B cell (primary cell): ENCODE results near the gene CCDC106. TPM values are rescaled to one million over a fixed set of nuclear protein-coding genes. Genes with fewer than 3 reads are reported as not detected.
A peak's percentile ranks its signal among the peaks of the same experiment; 100 is the strongest.

ENCODE experiments used
- ATAC-seq: fragments of 200-7000 bp; cut with Tn5 transposase; one replicate; pipeline ENCODE4 v1.10.0; 2021; ENCODE audit warnings: low read depth, mild to moderate bottlenecking, moderate number of reproducible peaks, moderate library complexity
- CTCF ChIA-PET: fragments of 350-600 bp; sonication (Branson Sonifier 250); formaldehyde crosslinking; loops from one replicate; lab custom pipeline; 2021; ENCODE audit warnings: antibody characterized with exemption, inconsistent platforms; lab: Charles Lee
- POLR2A ChIA-PET: fragments of 350-600 bp; sonication (Branson Sonifier 250); formaldehyde crosslinking; loops from one replicate; lab custom pipeline; 2021; ENCODE audit warnings: antibody characterized with exemption; lab: Charles Lee
- DNase-seq: peaks from one replicate; pipeline ENCODE4 v3.0.0; 2013
- H2AFZ ChIP-seq: 2 replicates; pipeline ENCODE4 v1.6.1; 2012; ENCODE audit warnings: mild to moderate bottlenecking, low read depth, low read length; ENCODE audit not compliant: insufficient read depth, poor library complexity, severe bottlenecking
- H3K27ac ChIP-seq, 2 donors: 1 replicate in 1 of 2; 2 replicates in 1 of 2; pipeline ENCODE4 v1.5.1; 2012 to 2013; ENCODE audit warnings: low read length in 2 of 2, mild to moderate bottlenecking in 2 of 2, moderate library complexity in 1 of 2
- H3K27me3 ChIP-seq, 4 experiments: fragments of 200-600 bp in 1 of 4; sonication (generic) in 1 of 4; replicated peaks in 1 of 4; 1 replicate in 2 of 4; 2 replicates in 2 of 4; pipeline versions ENCODE4 v1.6.1 to v1.7.0; 2013 to 2016; ENCODE audit warnings: low read length in 3 of 4, mild to moderate bottlenecking in 2 of 4, mixed read lengths in 1 of 4, moderate library complexity in 1 of 4; ENCODE audit not compliant: insufficient read depth in 4 of 4, control insufficient read depth in 3 of 4; ENCODE audit errors: control extremely low read depth in 1 of 4
- H3K36me3 ChIP-seq, 2 experiments: replicated peaks in 1 of 2; 1 replicate in 1 of 2; 2 replicates in 1 of 2; pipeline versions ENCODE4 v1.6.1 to v1.7.1; 2013; ENCODE audit warnings: low read length in 1 of 2; ENCODE audit not compliant: insufficient read depth in 2 of 2, control insufficient read depth in 1 of 2; ENCODE audit errors: control extremely low read depth in 1 of 2, extremely low read depth in 1 of 2
- H3K4me1 ChIP-seq, 2 donors: fragments of 200-600 bp in 1 of 2; sonication (generic) in 1 of 2; 1 replicate in 1 of 2; 2 replicates in 1 of 2; pipeline versions ENCODE4 v1.5.1 to v1.6.1; 2013 to 2017; ENCODE audit warnings: low read length in 2 of 2; ENCODE audit not compliant: control insufficient read depth in 2 of 2, insufficient read depth in 2 of 2
- H3K4me2 ChIP-seq: replicated peaks from 2 replicates; pipeline ENCODE3; 2012; ENCODE audit warnings: mild to moderate bottlenecking, low read depth, low read length; ENCODE audit not compliant: poor library complexity, severe bottlenecking
- H3K4me3 ChIP-seq, 5 experiments: fragments of 200-600 bp in 1 of 5; sonication (generic) in 1 of 5; 1 replicate in 3 of 5; 2 replicates in 2 of 5; pipeline versions ENCODE4 v1.5.1 to v1.7.0; 2011 to 2016; ENCODE audit warnings: low read length in 4 of 5, mild to moderate bottlenecking in 4 of 5, low read depth in 2 of 5, control low read depth in 1 of 5, moderate library complexity in 1 of 5; ENCODE audit not compliant: insufficient read depth in 1 of 5; ENCODE audit errors: control extremely low read depth in 1 of 5, extremely low read depth in 1 of 5
- H3K79me2 ChIP-seq: fragments of 200-600 bp; sonication (generic); one replicate; pipeline ENCODE4 v1.6.0; 2016; ENCODE audit warnings: low read length; ENCODE audit not compliant: control insufficient read depth, insufficient read depth
- H3K9ac ChIP-seq: fragments of 200-600 bp; sonication (generic); 2 replicates; pipeline ENCODE4 v1.6.1; 2017; ENCODE audit warnings: mild to moderate bottlenecking, low read length, moderate library complexity
- H3K9me3 ChIP-seq, 3 donors: one replicate each; pipeline versions ENCODE4 v1.6.1 to v1.7.1; 2013; ENCODE audit warnings: low read length in 2 of 3; ENCODE audit not compliant: control insufficient read depth in 2 of 3, insufficient read depth in 1 of 3; ENCODE audit errors: control extremely low read depth in 1 of 3
- H4K20me1 ChIP-seq: 2 replicates; pipeline ENCODE4 v1.6.0; 2012; ENCODE audit warnings: mild to moderate bottlenecking, low read length; ENCODE audit not compliant: insufficient read depth, control insufficient read depth, poor library complexity, severe bottlenecking
- H3K27ac Mint-ChIP-seq: one replicate; pipeline ENCODE4 v1.8.0; 2021; ENCODE audit warnings: mixed read lengths
- H3K27me3 Mint-ChIP-seq: one replicate; pipeline ENCODE4 v1.8.0; 2021; ENCODE audit warnings: mixed read lengths
- H3K4me1 Mint-ChIP-seq: one replicate; pipeline ENCODE4 v1.8.0; 2021; ENCODE audit warnings: mixed read lengths
- H3K4me3 Mint-ChIP-seq: one replicate; pipeline ENCODE4 v1.8.0; 2021; ENCODE audit warnings: mixed read lengths
- H3K9me3 Mint-ChIP-seq: one replicate; pipeline ENCODE4 v1.8.0; 2022; ENCODE audit warnings: mixed read lengths; ENCODE audit not compliant: insufficient read depth
- CTCF ChIP-seq: fragments of 200-600 bp; IDR thresholded peaks from one replicate; pipeline ENCODE4 v1.8.0; 2022; ENCODE audit warnings: antibody characterized with exemption, mild to moderate bottlenecking
- EZH2 ChIP-seq: IDR thresholded peaks from 2 replicates; pipeline ENCODE4 v1.6.1; 2012; ENCODE audit warnings: borderline replicate concordance, low read depth, mild to moderate bottlenecking, moderate library complexity, low read length; ENCODE audit not compliant: insufficient read depth, poor library complexity, severe bottlenecking
- WGBS: methylation state at CpG from one replicate; pipeline ENCODE4 v1.1.5; 2013; ENCODE audit warnings: missing lambda C conversion rate; ENCODE audit not compliant: insufficient coverage; 5-methylcytosine and 5-hydroxymethylcytosine counted together
- intact Hi-C: fragments of 100-400 bp; cut with micrococcal nuclease; formaldehyde crosslinking; loops from one replicate; pipeline ENCODE4 v1.10.0; 2022
- polyA plus RNA-seq: library from polyadenylated mRNA; depleted of rRNA; stranded (reverse); fragments of >200 nt; gene quantifications from 2 replicates; pipeline ENCODE4 v1.2.3, GENCODE V29; 2012
- total RNA-seq, 2 donors: library from RNA; stranded (reverse); fragments of 120-200 nt in 1 of 2; gene quantifications; 1 replicate in 1 of 2; 2 replicates in 1 of 2; pipeline versions ENCODE4 v1.2.3 to v1.2.4, GENCODE V29; 2013 to 2022

The CCDC106 gene
- total and polyA plus RNA-seq, 2 donors (not counting 1 experiment from before 2014, with no cell fraction given) = 25.2 to 52.1 TPM

- Mint-ChIP-seq H3K27me3 (no peaks in the 10 kb centered on the region), H3K4me3 (peak overlapping the region; percentile 95), H3K4me1 (peaks cover 62% of the 10 kb centered on the region)
Measured at GRCh38 chr19:55679343-55680257, 31.6 kb downstream of the CCDC106 start.

More at GRCh38 chr19:55679343-55680257, 31.6 kb downstream of the CCDC106 start:
- intact Hi-C loops = loop anchor here (5.0 kb wide), 3 partner anchors 37 to 1477 kb away; partner anchors contain the start of genes PPP1R12C, RPS9, ZNF580 and ZNF581
- TF ChIP-seq CTCF (no peak), EZH2 (no peak)
- WGBS = 89% methylated on average over 22 of the region's 24 CpGs
- Mint-ChIP-seq H3K27ac (peak overlapping the region; percentile 96), H3K9me3 (no peaks in the 10 kb centered on the region)
- Histone ChIP-seq H3K4me2 (peak overlapping the region; percentile 82), H3K27me3 (no peaks in the 10 kb centered on the region), H3K9ac (no peak overlapping the region), H2AFZ (no peak overlapping the region), H3K27ac (peak overlapping the region in 1 of 2 donors; percentile 93), H4K20me1 (peaks cover 69% of the 10 kb centered on the region), H3K4me1 (peaks cover 50 to 65% of the 10 kb centered on the region in 2 donors), H3K9me3 (peaks cover 0 to 2% (median 0%) of the 10 kb centered on the region in 3 donors), H3K4me3 (no peak overlapping the region), H3K79me2 (peaks cover 87% of the 10 kb centered on the region), H3K36me3 (peaks cover 0 to 65% of the 10 kb centered on the region in 2 experiments)
- no peak for ATAC-seq
- POLR2A ChIA-PET = no interaction called here
- CTCF ChIA-PET = no interaction called here
- no peak for DNase-seq
